K562 (cell line): ENCODE measurements around the gene VWC2L. TPM values are rescaled to one million over a fixed set of nuclear protein-coding genes. Genes with fewer than 3 reads are reported as not detected.

Source experiments
- ATAC-seq: fragments of 200-7000 bp; cut with Tn5 transposase; 3 replicates; pipeline ENCODE4 v1.9.1; 2020; ENCODE audit warnings: moderate library complexity
- BruUV-seq: library from RNA; stranded (reverse); fragments of 400-500 nt; replicated peaks from 2 replicates; lab custom pipeline; 2021; lab: Mats Ljungman, UMichigan
- CTCF ChIA-PET: fragments of 300-600 bp; formaldehyde crosslinking; extraction: SDS; loops from one replicate; lab custom pipeline; 2021; ENCODE audit warnings: low intra/inter-chr PET ratio; lab: Yijun Ruan, JAX
- POLR2A ChIA-PET: fragments of 300-600, 350-650 bp; sonication (Branson Sonifier 250); formaldehyde crosslinking; extraction: SDS; loops from one replicate; lab custom pipeline; 2021; ENCODE audit warnings: antibody characterized with exemption, inconsistent platforms; lab: Yijun Ruan, JAX
- DNase-seq, 4 experiments: peaks; one replicate each; pipeline versions ENCODE4 v3.0.0 to v3.0.0-alpha.2; 2011 to 2018; ENCODE audit warnings: low spot score in 3 of 4, mixed read lengths in 3 of 4; ENCODE audit errors: extremely low read depth in 1 of 4
- FAIRE-seq: peaks from 2 replicates; lab custom pipeline; 2011; peaks lifted over from hg19 to GRCh38; lab: Jason Lieb, UNC
- H2AFZ ChIP-seq: 2 replicates; pipeline ENCODE4 v1.6.0; 2011; ENCODE audit warnings: low read depth, low read length, control low read depth, inconsistent platforms
- H3K27ac ChIP-seq: fragments of 200-600 bp; 3 replicates; pipeline ENCODE4 v1.8.0; 2011; ENCODE audit warnings: low read depth, mild to moderate bottlenecking, control low read depth, inconsistent platforms, low read length, moderate library complexity, mixed read lengths; ENCODE audit errors: extremely low read depth
- H3K27me3 ChIP-seq, 2 experiments: fragments of 300-600 bp in 1 of 2; 2 replicates in 1 of 2; 3 replicates in 1 of 2; pipeline versions ENCODE4 v1.6.0 to v1.8.0; 2011; ENCODE audit warnings: inconsistent platforms in 2 of 2, low read length in 2 of 2, mild to moderate bottlenecking in 1 of 2, mixed read lengths in 1 of 2, moderate library complexity in 1 of 2; ENCODE audit not compliant: control insufficient read depth in 2 of 2, insufficient read depth in 2 of 2
- H3K36me3 ChIP-seq: fragments of 300-600 bp; 3 replicates; pipeline ENCODE4 v1.8.0; 2011; ENCODE audit warnings: mild to moderate bottlenecking, low read length, inconsistent platforms; ENCODE audit not compliant: control insufficient read depth, insufficient read depth
- H3K4me1 ChIP-seq, 2 experiments: fragments of 200-600 bp in 1 of 2; replicated peaks in 1 of 2; 2 replicates in 1 of 2; 3 replicates in 1 of 2; pipeline versions ENCODE4 v1.5.1 to v1.8.0; 2011; ENCODE audit warnings: inconsistent platforms in 2 of 2, low read length in 2 of 2, mild to moderate bottlenecking in 1 of 2, mixed read lengths in 1 of 2, moderate library complexity in 1 of 2; ENCODE audit not compliant: control insufficient read depth in 2 of 2, insufficient read depth in 2 of 2
- H3K4me2 ChIP-seq: 2 replicates; pipeline ENCODE4 v1.6.1; 2011; ENCODE audit warnings: low read length, control low read depth, inconsistent platforms, mixed read lengths; ENCODE audit not compliant: insufficient read depth
- H3K4me3 ChIP-seq: fragments of 200-600 bp; sonication (generic), shearing (Covaris generic); 2 replicates; pipeline ENCODE4 v1.5.1; 2016; ENCODE audit warnings: control low read depth, inconsistent platforms
- H3K79me2 ChIP-seq: fragments of 200-600 bp; 3 replicates; pipeline ENCODE4 v1.8.0; 2011; ENCODE audit warnings: low read length, inconsistent platforms; ENCODE audit not compliant: control insufficient read depth, insufficient read depth
- H3K9ac ChIP-seq, 2 experiments: 2 replicates each; pipeline versions ENCODE4 v1.6.0 to v1.6.1; 2011; ENCODE audit warnings: low read depth in 2 of 2, low read length in 2 of 2, control low read depth in 1 of 2, inconsistent platforms in 1 of 2, mild to moderate bottlenecking in 1 of 2, mixed read lengths in 1 of 2; ENCODE audit not compliant: insufficient read depth in 1 of 2
- H3K9me1 ChIP-seq: one replicate; pipeline ENCODE4 v1.6.0; 2011; ENCODE audit warnings: inconsistent platforms, mild to moderate bottlenecking, low read length, moderate library complexity; ENCODE audit not compliant: control insufficient read depth, insufficient read depth
- H3K9me3 ChIP-seq: replicated peaks from 2 replicates; pipeline ENCODE4 v1.5.1; 2011; ENCODE audit warnings: low read depth, low read length, inconsistent platforms; ENCODE audit not compliant: control insufficient read depth, insufficient read depth
- H4K20me1 ChIP-seq: replicated peaks from 2 replicates; pipeline ENCODE4 v1.6.1; 2011; ENCODE audit warnings: low read length, inconsistent platforms, mixed read lengths; ENCODE audit not compliant: control insufficient read depth, insufficient read depth
- BCL6 ChIP-seq: fragments of 250-450 bp; sonication (Bioruptor Pico); IDR thresholded peaks from 2 replicates; pipeline ENCODE4 v1.4.0; 2020
- E2F1 ChIP-seq: sonication (generic); formaldehyde crosslinking; IDR thresholded peaks from 2 replicates; pipeline ENCODE4 v1.8.1; 2023; ENCODE audit warnings: mild to moderate bottlenecking, missing genetic modification reagents, moderate library complexity
- GABPA ChIP-seq: fragments of 200-800 bp; sonication (Bioruptor generic); conservative IDR thresholded peaks from 2 replicates; pipeline ENCODE4 v1.6.1; 2016; ENCODE audit warnings: low read depth, missing genetic modification characterization, missing compliant biosample characterization
- GABPB1 ChIP-seq: sonication (generic); formaldehyde crosslinking; IDR thresholded peaks from 2 replicates; pipeline ENCODE4 v1.8.0; 2022; ENCODE audit warnings: mild to moderate bottlenecking, missing genetic modification reagents
- MLX ChIP-seq, 2 experiments: fragments of 450-650 bp in 1 of 2; sonication (generic) in 1 of 2; formaldehyde crosslinking; conservative IDR thresholded peaks; 2 replicates each; pipeline versions ENCODE4 v1.4.0 to v1.8.1; 2020 to 2022; ENCODE audit warnings: mild to moderate bottlenecking in 1 of 2, missing genetic modification reagents in 1 of 2
- SNIP1 ChIP-seq: fragments of 450-650 bp; IDR thresholded peaks from 2 replicates; pipeline ENCODE4 v1.7.1; 2017; ENCODE audit warnings: low read depth, mild to moderate bottlenecking
- ZNF395 ChIP-seq: fragments of 200-800 bp; sonication (Bioruptor generic); IDR thresholded peaks from 2 replicates; pipeline ENCODE4 v1.6.1; 2017; ENCODE audit warnings: missing genetic modification characterization, missing compliant biosample characterization
- ZNF407 ChIP-seq: fragments of 450-650 bp; IDR thresholded peaks from 2 replicates; pipeline ENCODE4 v1.6.1; 2016; ENCODE audit warnings: low read depth
- ZNF778 ChIP-seq: fragments of 450-650 bp; formaldehyde crosslinking; IDR thresholded peaks from 2 replicates; pipeline ENCODE4 v1.4.0; 2020; ENCODE audit warnings: mild to moderate bottlenecking, moderate library complexity
- WGBS: fragments of 100-300 bp; shearing (Covaris generic); methylation state at CpG from one replicate; pipeline ENCODE4 v1.1.6; 2016; ENCODE audit warnings: low coverage, mixed read lengths; ENCODE audit not compliant: insufficient coverage; ENCODE audit errors: missing lambda C conversion rate; 5-methylcytosine and 5-hydroxymethylcytosine counted together
- in situ Hi-C: fragments of 300-500 bp; cut with MboI; formaldehyde crosslinking; loops from 4 replicates; pipeline ENCODE4 v1.15.0; 2018; ENCODE audit warnings: inconsistent platforms, mixed read lengths
- intact Hi-C: fragments of 100-400 bp; cut with micrococcal nuclease; formaldehyde crosslinking; loops from 2 replicates; pipeline ENCODE4 v1.14.2; 2022
- polyA plus RNA-seq, 8 experiments: library from polyadenylated mRNA; depleted of rRNA in 4 of 8; stranded (reverse) in 5 of 8; unstranded in 3 of 8; fragments of >200 nt; fragmentation: Nextera tagmentation in 2 of 8; fragmentation: Illumina TruSeq in 1 of 8; extraction: Ambion mirVana in 2 of 8; extraction: Trizol in 1 of 8; gene quantifications; 2 replicates each; pipeline versions ENCODE4 v1.2.1 to v1.2.3, GENCODE V29; 2011 to 2014; ENCODE audit warnings: inconsistent platforms in 1 of 8, missing spikeins in 1 of 8
- total RNA-seq, 7 experiments: library from RNA; depleted of rRNA in 6 of 7; stranded (reverse); fragments of >200 nt in 6 of 7; fragmentation: Illumina TruSeq in 2 of 7; extraction: Trizol in 2 of 7; gene quantifications; 2 replicates each; pipeline versions ENCODE4 v1.2.1 to v1.2.3, GENCODE V29; 2011 to 2021; ENCODE audit warnings: low replicate concordance in 1 of 7

VWC2L gene
- total and polyA plus RNA-seq, 9 of the 15 experiments (the other 6 are each of a cell fraction or from before 2014, with no cell fraction given): not detected

GRCh38 chr2:214558341-214558740, 147.5 kb downstream of the VWC2L start:
- no peaks in the 10 kb centered on the region for H3K36me3 ChIP-seq
- H3K4me1 ChIP-seq: no peaks in the 10 kb centered on the region
- H3K9me3 ChIP-seq: no peaks in the 10 kb centered on the region
- no peak overlapping the region for H3K4me2 ChIP-seq
- no peaks in the 10 kb centered on the region for H3K9me1 ChIP-seq
- CTCF ChIA-PET: interaction anchor here (0.6 kb wide), 1 partner anchor 139 kb away, joined by 3 read pairs; no protein-coding TSS in a partner anchor
- DNase-seq (no peak), FAIRE-seq (no peak), ATAC-seq (no peak)
- WGBS: 0% methylated on average over 1 of the region's 1 CpG
- H3K27me3 ChIP-seq: no peaks in the 10 kb centered on the region
- intact Hi-C loops: no loop called here
- H2AFZ ChIP-seq: no peak overlapping the region
- no peak overlapping the region for H3K9ac ChIP-seq
- no TSS peak for BruUV-seq
- POLR2A ChIA-PET: no interaction called here
- no peak overlapping the region for H3K27ac ChIP-seq
- H4K20me1 ChIP-seq: no peaks in the 10 kb centered on the region
- H3K79me2 ChIP-seq: no peaks in the 10 kb centered on the region
- in situ Hi-C loops: no loop called here
- no peak overlapping the region for H3K4me3 ChIP-seq
- TF ChIP-seq SNIP1: no peak
- no peak for TF ChIP-seq ZNF407
- no peak for TF ChIP-seq E2F1
- no peak for TF ChIP-seq GABPA (tag)
- TF ChIP-seq ZNF778 (CRISPR knock-in tag): no peak
- no peak for TF ChIP-seq ZNF395 (CRISPR knock-in tag)
- no peak for TF ChIP-seq MLX (CRISPR knock-in tag; conservative IDR thresholded peaks at IDR 0.05)
- TF ChIP-seq BCL6 (CRISPR knock-in tag): no peak
- no peak for TF ChIP-seq GABPB1 (CRISPR knock-in tag)
